GM10248 (cell line): Measurements from ENCODE around the gene ADCY6.

Experiments
- CTCF ChIA-PET: fragments of 300-600 bp; sonication (Branson Sonifier 250); formaldehyde crosslinking; extraction: SDS; loops from one replicate; lab custom pipeline; 2021; ENCODE audit warnings: antibody characterized with exemption; lab: Yijun Ruan, JAX
- POLR2A ChIA-PET: fragments of 350-650 bp; sonication (Branson Sonifier 250); formaldehyde crosslinking; extraction: SDS; loops from one replicate; lab custom pipeline; 2020; ENCODE audit warnings: antibody characterized with exemption; lab: Yijun Ruan, JAX
- DNase-seq: peaks from one replicate; pipeline ENCODE4 v3.0.0; 2012; ENCODE audit errors: extremely low spot score
- CTCF ChIP-seq: IDR thresholded peaks from 2 replicates; pipeline ENCODE4 v1.5.1; 2012; ENCODE audit warnings: mild to moderate bottlenecking, low read depth; ENCODE audit errors: extremely low read depth, missing control alignments, control extremely low read depth

Gene ADCY6

GRCh38 chr12:48788524-48788853 is 400 bp downstream of the ADCY6 start:
- ChIA-PET CTCF (interaction anchor here (2.2 kb wide), 1 partner anchor 35 kb away, joined by 12 read pairs; no protein-coding TSS in a partner anchor), POLR2A (no interaction called here)
- DNase-seq = no peak
- no peak for TF ChIP-seq CTCF

- ChIA-PET CTCF (no interaction called here), POLR2A (no interaction called here)
- DNase-seq = no peak
- TF ChIP-seq CTCF = no peak
Measured at GRCh38 chr12:48787791-48788523, 932 bp downstream of the ADCY6 start.

- no peak for TF ChIP-seq CTCF
- ChIA-PET CTCF (interaction anchor here (2.3 to 2.8 kb wide), 2 partner anchors 9 to 34 kb away, joined by 10 to 32 read pairs; no protein-coding TSS in a partner anchor), POLR2A (no interaction called here)
- DNase-seq = no peak
Measured at GRCh38 chr12:48786591-48787544, 2.0 kb downstream of the ADCY6 start.

DNA sequence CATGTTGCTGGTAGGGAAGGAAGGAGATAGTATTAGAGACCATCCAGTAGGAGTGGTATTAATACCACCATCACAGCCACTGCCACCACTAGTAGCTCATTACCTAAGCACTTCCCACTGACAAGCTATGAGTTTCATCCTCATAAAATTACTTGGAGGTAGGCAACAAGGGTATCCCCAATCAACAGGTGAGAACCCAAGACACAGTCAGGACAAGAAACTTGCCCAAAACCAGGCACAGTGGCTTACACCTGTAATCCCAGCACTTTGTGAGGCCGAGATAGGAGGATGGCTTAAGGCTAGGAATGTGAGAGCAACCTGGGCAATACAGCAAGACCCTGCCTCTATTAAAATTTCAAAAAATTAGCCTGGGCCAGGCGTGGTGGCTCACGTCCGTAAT is 5.5 kb downstream of the ADCY6 start:
- CTCF ChIA-PET = interaction anchor here (1.7 to 11.1 kb wide), 4 partner anchors 9 to 31 kb away, joined by 5 to 57 read pairs (median 8); no protein-coding TSS in a partner anchor
- TF ChIP-seq CTCF = no peak
- DNase-seq = no peak
- POLR2A ChIA-PET = no interaction called here

- DNase-seq = no peak
- POLR2A ChIA-PET = no interaction called here
- CTCF ChIA-PET = interaction anchor here (1.4 to 11.1 kb wide), 5 partner anchors 10 to 32 kb away, joined by 3 to 57 read pairs (median 7); no protein-coding TSS in a partner anchor
- no peak for TF ChIP-seq CTCF
Measured at GRCh38 chr12:48782457-48783395, 6.2 kb downstream of the ADCY6 start.
